HG02588 (cell line): ENCODE measurements around the gene KAT7.
A peak's percentile ranks its signal among the peaks of the same experiment; 100 is the strongest.
"Not testable (repeated sequence)": the region's sequence is repeated elsewhere in the genome, so short reads cannot be mapped to it uniquely, and the experiment has no call there.

Experiments used
- ATAC-seq: cut with Tn5 transposase; IDR thresholded peaks from one replicate; pipeline ENCODE4 v1.9.1; 2021; ENCODE audit warnings: mild to moderate bottlenecking, moderate library complexity; ENCODE audit not compliant: unreplicated experiment

Gene KAT7

GRCh38 chr17:49788478-49789242, at the start of gene KAT7:
TSS of gene KAT7 (plus strand) at chr17:49788681. CDS start at chr17:49788835, 154 bp downstream.
- ATAC-seq: peak; percentile 90

- peak; percentile 53 for ATAC-seq
These were observed 48.7 kb upstream of the KAT7 start for GRCh38 chr17:49739641-49740271.

- no peak for ATAC-seq
These were observed 47.3 kb upstream of the KAT7 start for GRCh38 chr17:49741009-49741691.

GRCh38 chr17:49741692-49742076, 46.8 kb upstream of the KAT7 start:
- ATAC-seq: no peak

- no peak for ATAC-seq
These were observed 46.3 kb upstream of the KAT7 start for GRCh38 chr17:49742166-49742638.

GRCh38 chr17:49745175-49746139, 43.0 kb upstream of the KAT7 start:
- ATAC-seq: no peak

- peak; percentile 49 for ATAC-seq
These were observed 41.5 kb upstream of the KAT7 start for GRCh38 chr17:49746791-49747490.

GRCh38 chr17:49747632-49748031, 40.8 kb upstream of the KAT7 start:
- ATAC-seq: no peak

GRCh38 chr17:49748223-49748622, 40.3 kb upstream of the KAT7 start:
- no peak for ATAC-seq

GRCh38 chr17:49748791-49749190, 39.7 kb upstream of the KAT7 start:
- ATAC-seq: peak; percentile 73

GRCh38 chr17:49749730-49750129, 38.8 kb upstream of the KAT7 start:
- no peak for ATAC-seq

GRCh38 chr17:49752508-49752907, 36.0 kb upstream of the KAT7 start:
- no peak for ATAC-seq

GRCh38 chr17:49753959-49754391, 34.5 kb upstream of the KAT7 start:
- ATAC-seq: no peak

GRCh38 chr17:49755663-49756283, 32.7 kb upstream of the KAT7 start:
- ATAC-seq: no peak

- ATAC-seq: no peak
These were observed 31.9 kb upstream of the KAT7 start for GRCh38 chr17:49756323-49757150.

GRCh38 chr17:49757151-49757777, 31.2 kb upstream of the KAT7 start:
- ATAC-seq: no peak

GRCh38 chr17:49758464-49759010, 29.9 kb upstream of the KAT7 start:
- not testable (repeated sequence) for ATAC-seq

- ATAC-seq: no peak
These were observed 29.3 kb upstream of the KAT7 start for GRCh38 chr17:49759203-49759602.
